ENCODE measurements around the gene RPL22. TPM values are rescaled to one million over a fixed set of nuclear protein-coding genes. Genes with fewer than 3 reads are reported as not detected.
A peak's percentile ranks its signal among the peaks of the same experiment; 100 is the strongest.

Gene RPL22
- total and polyA plus RNA-seq, 2 of the 8 experiments (the other 6 are each of a cell fraction or from before 2014, with no cell fraction given) = 133 to 521 TPM

GRCh38 chr1:6208723-6209660, 9.6 kb upstream of the RPL22 start (continued):
- TF ChIP-seq BCL11A (IDR thresholded peaks at IDR 0.05; ENCODE audit: low read depth in 2 of 2, low read length in 2 of 2) (no peak), RAD21 (IDR thresholded peaks at IDR 0.05 in 1 of 2, conservative IDR thresholded peaks at IDR 0.05 in 1 of 2; ENCODE audit: low read depth in 2 of 2, low read length in 2 of 2) (no peak; a peak in 1 of 4 replicates), SUZ12 (IDR thresholded peaks at IDR 0.05; ENCODE audit: low read length) (peak; percentile 56; the same call in 1 of the 2 replicates), BACH1 (IDR thresholded peaks at IDR 0.05; ENCODE audit: low read length) (peak; percentile 82), CTBP2 (IDR thresholded peaks at IDR 0.05; ENCODE audit: borderline replicate concordance, insufficient read depth, insufficient read length, low read length) (no peak), CTCF (IDR thresholded peaks at IDR 0.05; ENCODE audit: control extremely low read depth in 1 of 3, insufficient read depth in 1 of 3, low read depth in 1 of 3, low read length in 3 of 3) (peak in 2 of 3 experiments; percentile 34 to 55; a peak in 3 of 4 replicates), POLR2A (IDR thresholded peaks at IDR 0.05; ENCODE audit: control extremely low read depth in 1 of 2, low read depth in 2 of 2, low read length in 2 of 2) (no peak), CHD2 (IDR thresholded peaks at IDR 0.05; ENCODE audit: low read length) (no peak), SIN3A (conservative IDR thresholded peaks at IDR 0.05 in 1 of 2, IDR thresholded peaks at IDR 0.05 in 1 of 2; ENCODE audit: low read depth in 1 of 2, low read length in 2 of 2) (peak in 1 of 2 experiments; percentile 10; a peak in 1 of 4 replicates), HDAC2 (IDR thresholded peaks at IDR 0.05; ENCODE audit: borderline replicate concordance in 1 of 2, low read depth in 2 of 2, low read length in 2 of 2) (peak; percentile 30 to 60; a peak in 1 of 4 replicates), YY1 (IDR thresholded peaks at IDR 0.05; ENCODE audit: low read depth, low read length) (0 out of 2 replicates have a peak, but pooled peaks have one; percentile 25), KDM4A (IDR thresholded peaks at IDR 0.05; ENCODE audit: low read depth, low read length, severe bottlenecking) (peak; percentile 63), CREB1 (IDR thresholded peaks at IDR 0.05) (peak; percentile 52; the same call in 1 of the 2 replicates), ZNF274 (IDR thresholded peaks at IDR 0.05; ENCODE audit: borderline replicate concordance, extremely low read depth, low read length) (no peak)
- TF ChIP-seq, protein P1, sequence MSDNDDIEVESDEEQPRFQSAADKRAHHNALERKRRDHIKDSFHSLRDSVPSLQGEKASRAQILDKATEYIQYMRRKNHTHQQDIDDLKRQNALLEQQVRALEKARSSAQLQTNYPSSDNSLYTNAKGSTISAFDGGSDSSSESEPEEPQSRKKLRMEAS (IDR thresholded peaks at IDR 0.05) = peak; percentile 91
